Motor neuron (in vitro differentiated cells): ENCODE data around the gene ZNF865. TPM values are rescaled to one million over a fixed set of nuclear protein-coding genes. Genes with fewer than 3 reads are reported as not detected.
A peak's percentile ranks its signal among the peaks of the same experiment; 100 is the strongest.

Experiments
- ATAC-seq, 8 experiments: fragments of 200-7000 bp; cut with Tn5 transposase; replicated peaks in 6 of 8; 2 replicates each; pipeline ENCODE4 v1.8.0; 2021; ENCODE audit warnings: mild to moderate bottlenecking in 8 of 8, moderate library complexity in 8 of 8
- H3K27ac ChIP-seq, 2 donors: fragments of 250-450 bp; sonication (Bioruptor Pico); 2 replicates each; pipeline ENCODE4 v1.9.0; 2021; ENCODE audit warnings: antibody characterized with exemption in 2 of 2, mild to moderate bottlenecking in 2 of 2, moderate library complexity in 1 of 2
- H3K4me1 ChIP-seq, 2 donors: fragments of 250-450 bp; sonication (Bioruptor Pico); replicated peaks in 1 of 2; 2 replicates each; pipeline ENCODE4 v1.6.1; 2021; ENCODE audit warnings: antibody characterized with exemption in 2 of 2, mild to moderate bottlenecking in 2 of 2, moderate library complexity in 1 of 2
- H3K4me3 ChIP-seq, 5 donors: fragments of 250-450 bp; sonication (Bioruptor Pico); 2 replicates each; pipeline ENCODE4 v1.9.0; 2021; ENCODE audit warnings: antibody characterized with exemption in 5 of 5, mild to moderate bottlenecking in 5 of 5, moderate library complexity in 4 of 5
- WGBS, 10 experiments: fragments of 450-650 bp; shearing (Covaris generic); methylation state at CpG; one replicate each; pipeline ENCODE4 v1.0.0; 2022; 5-methylcytosine and 5-hydroxymethylcytosine counted together
- in situ Hi-C, 9 experiments: fragments of 400-800 bp; cut with MboI; loops; one replicate each; pipeline ENCODE4 v1.15.0; 2021; ENCODE audit warnings: low sequenced_read_pairs in 9 of 9, low pct_unique_long_range_greater_than_20kb in 2 of 9; ENCODE audit not compliant: unreplicated experiment in 9 of 9
- total RNA-seq, 8 experiments: library from RNA; unstranded; fragments of 300-600 nt; gene quantifications; 2 replicates each; pipeline versions ENCODE4 v1.2.3 to v1.2.4, GENCODE V29; 2022

ZNF865 gene
- total RNA-seq, 8 experiments from 2014 or later = 0.87 to 6.9 (median 3.5) TPM

DNA sequence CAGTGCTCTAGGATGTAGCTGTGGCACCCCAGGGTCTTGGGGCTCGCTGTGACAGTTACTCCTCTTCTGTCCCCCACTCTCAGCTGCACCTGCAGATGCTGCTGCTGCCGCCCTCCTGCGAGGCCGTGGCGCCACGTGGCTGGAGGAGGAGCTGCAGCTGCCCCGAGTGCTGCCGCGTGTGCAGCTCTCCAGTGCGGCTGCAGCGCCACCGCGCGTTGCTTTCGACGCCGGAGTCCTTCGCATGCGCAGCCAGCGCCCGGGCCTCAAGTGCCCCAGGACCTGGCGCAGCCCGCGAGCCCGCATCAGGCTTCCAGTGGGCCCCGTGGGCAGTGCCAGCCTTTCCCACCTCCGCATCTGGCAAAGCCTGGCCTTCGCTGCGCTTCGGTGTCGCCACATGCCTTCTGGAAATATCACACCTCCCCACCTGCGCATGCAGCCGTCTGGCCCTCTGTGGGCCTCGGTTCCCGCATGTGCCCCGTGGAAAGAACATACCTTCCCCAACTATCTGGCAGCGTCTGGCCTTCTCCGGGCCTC is 34.7 kb downstream of the ZNF865 start:
- peaks cover 29% of the 10 kb centered on the region in 2 donors for H3K4me1 ChIP-seq
- H3K27ac ChIP-seq = peak overlapping the region; percentile 88 to 95
- in situ Hi-C loops = loop anchor here in 3 of 9 experiments (25.0 kb wide), 1 partner anchor 503 kb away; the partner anchor contains the start of gene TNNT1 (in 3 of the 3)
- WGBS, 10 experiments = 14 to 86% (median 52%) methylated on average over 1 to 17 of the region's 38 CpGs; no CpG with 5 or more reads in 4 of the 10 experiments
- ATAC-seq = peak in 5 of 8 experiments; percentile 9 to 34 (median 14)
- peak overlapping the region; percentile 81 to 99 (median 97) for H3K4me3 ChIP-seq

DNA sequence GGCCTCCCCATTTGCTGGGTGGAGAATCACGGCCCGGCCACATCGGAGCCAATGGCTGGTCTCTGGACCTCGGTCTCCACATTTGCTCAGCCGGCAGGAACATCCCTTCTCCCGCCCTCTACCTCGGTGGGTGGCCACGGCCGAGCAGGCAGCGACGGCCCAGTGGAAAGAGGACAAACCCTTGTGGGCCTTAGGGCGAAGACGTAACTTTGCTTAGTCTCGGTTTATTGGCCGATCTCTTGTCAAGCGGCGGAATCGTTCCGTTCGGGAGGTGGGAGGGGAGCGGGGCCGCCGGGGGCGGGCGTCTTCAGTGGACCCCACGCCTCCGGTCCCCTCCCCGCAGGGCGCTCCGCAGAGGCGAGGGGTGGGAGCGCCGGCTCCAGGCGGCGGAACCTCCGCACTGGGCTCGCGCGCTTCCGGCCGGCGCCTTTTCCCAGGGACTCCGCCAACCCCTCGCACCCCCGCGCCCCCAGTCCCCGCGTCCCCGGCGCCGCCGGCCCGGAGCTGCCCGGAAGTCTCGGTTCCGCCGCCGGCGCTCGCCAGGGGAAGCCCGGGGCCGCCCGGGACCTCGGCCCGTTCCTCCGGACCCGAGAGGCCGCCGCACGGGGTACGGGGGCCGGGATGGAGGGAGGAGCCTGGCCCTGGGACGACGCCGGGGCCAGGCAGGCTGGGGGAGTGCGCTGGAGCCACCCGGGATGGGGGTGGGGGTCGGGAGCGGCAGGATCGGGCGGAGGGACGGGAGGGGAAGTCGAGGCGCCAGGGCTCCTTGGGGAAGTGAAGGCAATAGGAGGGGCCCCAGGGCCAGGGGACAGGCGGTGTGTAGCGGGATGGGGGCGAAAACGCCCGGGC is 35.4 kb downstream of the ZNF865 start, which contains the start of gene ZNF580:
Gene ZNF580, plus strand, starts transcription at position 426 of the 849 bp plus-strand sequence. CDS start 1,507 bp downstream, outside the sequence.
- peak; percentile 40 to 75 (median 66) for ATAC-seq
- 0 to 7% (median 3%) methylated on average over 1 to 5 of the region's 89 CpGs; no CpG with 5 or more reads in 6 of the 10 experiments for WGBS, 10 experiments
- Histone ChIP-seq H3K4me1 (peaks cover 25 to 27% of the 10 kb centered on the region in 2 donors), H3K4me3 (peak within 1 kb of the TSS; percentile 81 to 99 (median 97)), H3K27ac (peak within 1 kb of the TSS; percentile 88 to 95)
- in situ Hi-C loops = loop anchor here in 3 of 9 experiments (25.0 kb wide), 1 partner anchor 504 kb away; the partner anchor contains the start of gene TNNT1 (in 3 of the 3)

DNA sequence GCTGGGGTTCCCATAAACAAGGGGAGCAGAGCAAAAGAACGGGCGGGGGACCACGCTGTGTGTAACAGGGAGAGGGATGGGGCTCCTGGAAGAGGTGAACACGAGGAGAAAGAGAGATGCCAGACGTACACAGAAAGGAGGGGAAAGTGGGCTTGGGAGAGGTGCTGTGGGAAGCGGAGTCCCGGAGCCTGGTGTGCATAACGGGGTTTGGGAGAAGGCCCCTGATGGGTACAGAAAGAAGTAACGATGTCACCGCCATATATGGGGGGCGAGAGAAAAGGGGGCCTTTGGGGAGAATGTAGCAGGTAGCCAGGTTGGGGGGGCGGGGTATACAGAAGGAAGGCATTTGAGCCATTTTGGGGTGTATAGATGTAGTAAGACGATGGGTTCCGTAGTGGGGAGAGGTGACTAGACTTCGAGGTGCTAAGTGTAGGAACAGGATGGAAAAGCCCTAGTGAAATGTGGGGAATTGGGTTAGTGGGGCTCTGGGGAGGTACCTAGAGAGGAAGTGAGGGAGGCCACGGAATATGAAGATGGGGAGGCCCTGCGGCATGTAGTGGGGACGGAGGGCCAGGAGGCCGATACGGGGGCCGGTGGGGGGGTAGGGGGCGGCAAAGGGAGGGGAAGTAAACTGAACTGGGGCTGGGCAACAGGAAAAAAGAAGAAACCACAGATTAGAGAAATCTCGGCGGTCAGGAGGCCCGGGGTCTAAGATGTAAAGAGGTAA is 36.1 kb downstream of the ZNF865 start:
- peak overlapping the region; percentile 88 to 95 for H3K27ac ChIP-seq
- H3K4me3 ChIP-seq = peak overlapping the region; percentile 81 to 99 (median 97)
- in situ Hi-C loops = loop anchor here in 3 of 9 experiments (25.0 kb wide), 1 partner anchor 504 kb away; the partner anchor contains the start of gene TNNT1 (in 3 of the 3)
- 0 to 8% methylated on average over 1 to 4 of the region's 25 CpGs; no CpG with 5 or more reads in 8 of the 10 experiments for WGBS, 10 experiments
- peak; percentile 0 to 13 (median 6) for ATAC-seq
- peaks cover 20 to 21% of the 10 kb centered on the region in 2 donors for H3K4me1 ChIP-seq

DNA sequence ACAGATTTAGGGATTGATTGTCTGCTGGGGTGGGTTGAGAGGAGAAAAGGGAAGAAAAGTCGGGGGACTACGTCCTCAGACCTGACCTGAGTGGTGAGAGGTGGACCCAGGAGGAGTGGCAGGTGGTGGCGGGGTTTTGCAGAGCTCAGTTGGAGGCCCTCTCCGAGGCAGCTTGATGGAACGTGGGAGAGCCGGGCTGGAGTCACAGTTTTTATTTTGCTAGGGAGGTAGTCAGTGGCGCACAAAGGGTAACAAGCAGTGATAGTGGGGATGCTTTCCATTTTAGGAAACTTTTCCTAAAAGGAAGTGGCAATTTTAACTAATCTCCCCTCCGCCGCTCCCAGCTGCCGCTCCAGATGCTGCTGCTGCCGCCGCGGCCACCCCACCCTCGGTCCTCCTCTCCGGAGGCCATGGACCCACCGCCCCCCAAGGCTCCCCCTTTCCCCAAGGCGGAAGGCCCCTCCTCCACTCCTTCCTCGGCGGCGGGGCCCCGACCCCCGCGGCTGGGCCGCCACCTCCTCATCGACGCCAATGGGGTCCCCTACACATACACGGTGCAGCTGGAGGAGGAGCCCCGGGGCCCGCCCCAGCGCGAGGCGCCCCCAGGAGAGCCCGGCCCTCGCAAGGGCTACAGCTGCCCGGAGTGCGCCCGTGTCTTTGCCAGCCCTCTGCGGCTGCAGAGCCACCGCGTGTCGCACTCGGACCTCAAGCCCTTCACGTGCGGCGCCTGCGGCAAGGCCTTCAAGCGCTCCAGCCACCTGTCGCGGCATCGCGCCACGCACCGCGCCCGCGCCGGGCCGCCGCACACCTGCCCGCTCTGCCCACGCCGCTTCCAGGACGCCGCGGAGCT is 36.9 kb downstream of the ZNF865 start:
- Histone ChIP-seq H3K4me1 (peaks cover 20 to 26% of the 10 kb centered on the region in 2 donors), H3K27ac (peak overlapping the region; percentile 38 to 90), H3K4me3 (peak overlapping the region; percentile 81 to 99 (median 97))
- peak in 5 of 8 experiments; percentile 1 to 15 (median 6) for ATAC-seq
- in situ Hi-C loops = loop anchor here in 3 of 9 experiments (25.0 kb wide), 1 partner anchor 505 kb away; the partner anchor contains the start of gene TNNT1 (in 3 of the 3)
- WGBS, 10 experiments = 0 to 21% (median 0%) methylated on average over 1 to 10 of the region's 65 CpGs; no CpG with 5 or more reads in 5 of the 10 experiments

DNA sequence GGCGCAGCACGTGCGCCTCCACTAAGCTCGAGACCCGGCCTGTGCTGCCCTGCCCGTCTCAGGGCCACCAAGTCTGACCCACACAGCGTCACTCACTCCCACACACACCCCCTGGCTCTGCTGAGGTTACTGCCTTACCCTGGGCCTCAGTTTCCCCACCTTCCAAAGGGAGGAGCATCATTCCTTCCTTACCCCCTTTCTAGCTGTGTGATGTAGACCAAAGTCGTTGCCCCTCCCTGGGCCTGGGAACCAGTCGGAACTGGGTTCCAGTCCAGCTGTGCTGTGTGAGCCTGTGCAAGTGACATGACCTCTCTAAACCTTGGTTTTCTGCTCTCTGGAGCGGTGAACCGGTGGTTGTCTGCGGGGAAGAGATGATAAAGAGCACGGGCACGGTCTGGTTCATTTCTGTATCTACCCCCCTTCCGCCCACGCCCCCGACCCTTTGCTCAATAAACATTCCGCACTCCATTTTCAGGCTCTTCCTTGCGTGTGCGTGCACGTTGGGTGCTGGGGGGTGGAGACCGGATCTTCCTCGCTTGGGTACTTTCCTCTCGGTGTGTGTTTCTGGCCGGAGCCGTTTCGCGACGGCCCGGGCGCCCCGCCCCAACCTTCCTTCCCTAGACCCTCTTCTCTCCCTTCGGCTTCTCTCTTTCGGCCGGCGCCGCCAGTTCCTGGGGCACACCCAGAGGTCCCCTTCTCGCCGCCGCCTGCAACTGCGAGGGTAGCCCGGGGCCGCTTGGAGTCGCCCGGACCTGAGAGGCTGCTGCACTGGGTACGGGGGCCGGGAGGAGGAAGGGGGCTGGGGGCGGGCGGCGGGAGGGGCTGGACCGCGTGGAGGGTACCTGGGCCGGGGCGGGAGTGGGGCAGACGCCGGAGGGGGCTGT is 37.8 kb downstream of the ZNF865 start, which contains the start of gene ZNF581:
Gene ZNF581, plus strand, starts transcription at position 647 of the 884 bp plus-strand sequence. CDS start 923 bp downstream, outside the sequence.
- Histone ChIP-seq H3K4me1 (peaks cover 20 to 28% of the 10 kb centered on the region in 2 donors), H3K4me3 (peak within 1 kb of the TSS; percentile 81 to 99 (median 97))
- in situ Hi-C loops = loop anchor here in 3 of 9 experiments (25.0 kb wide), 1 partner anchor 506 kb away; the partner anchor contains the start of gene TNNT1 (in 3 of the 3)

DNA sequence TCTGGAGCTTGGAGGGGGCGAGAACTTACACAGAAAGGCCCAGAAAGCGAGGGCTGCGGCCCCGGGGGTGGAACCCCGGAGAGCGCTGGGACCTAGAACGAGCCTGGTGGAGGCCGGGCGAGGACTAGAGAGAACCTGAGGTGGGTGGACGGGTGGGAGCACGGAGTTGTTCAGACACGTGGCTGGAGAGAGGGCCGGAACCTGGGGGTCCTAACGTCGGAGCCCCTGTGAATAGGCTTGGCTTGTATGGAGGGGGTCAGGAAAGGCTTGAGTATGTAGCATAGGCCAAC is 38.4 kb downstream of the ZNF865 start:
- Histone ChIP-seq H3K27ac (peak overlapping the region; percentile 38 to 90), H3K4me3 (peak overlapping the region; percentile 81 to 99 (median 97)), H3K4me1 (peaks cover 21 to 28% of the 10 kb centered on the region in 2 donors)
- in situ Hi-C loops = loop anchor here in 3 of 9 experiments (25.0 kb wide), 1 partner anchor 507 kb away; the partner anchor contains the start of gene TNNT1 (in 3 of the 3)
- peak; percentile 0 to 5 (median 0) for ATAC-seq
- no CpG with 5 or more reads among the region's 15 CpGs for WGBS, 10 experiments

More for the DNA sequence above, 37.8 kb downstream of the ZNF865 start, which contains the start of gene ZNF581:
- ATAC-seq = peak; percentile 10 to 44 (median 32)
- WGBS, 10 experiments = 0 to 12% (median 1%) methylated on average over 2 to 17 of the region's 56 CpGs; no CpG with 5 or more reads in 4 of the 10 experiments
- H3K27ac ChIP-seq = peak within 1 kb of the TSS; percentile 38 to 90

DNA sequence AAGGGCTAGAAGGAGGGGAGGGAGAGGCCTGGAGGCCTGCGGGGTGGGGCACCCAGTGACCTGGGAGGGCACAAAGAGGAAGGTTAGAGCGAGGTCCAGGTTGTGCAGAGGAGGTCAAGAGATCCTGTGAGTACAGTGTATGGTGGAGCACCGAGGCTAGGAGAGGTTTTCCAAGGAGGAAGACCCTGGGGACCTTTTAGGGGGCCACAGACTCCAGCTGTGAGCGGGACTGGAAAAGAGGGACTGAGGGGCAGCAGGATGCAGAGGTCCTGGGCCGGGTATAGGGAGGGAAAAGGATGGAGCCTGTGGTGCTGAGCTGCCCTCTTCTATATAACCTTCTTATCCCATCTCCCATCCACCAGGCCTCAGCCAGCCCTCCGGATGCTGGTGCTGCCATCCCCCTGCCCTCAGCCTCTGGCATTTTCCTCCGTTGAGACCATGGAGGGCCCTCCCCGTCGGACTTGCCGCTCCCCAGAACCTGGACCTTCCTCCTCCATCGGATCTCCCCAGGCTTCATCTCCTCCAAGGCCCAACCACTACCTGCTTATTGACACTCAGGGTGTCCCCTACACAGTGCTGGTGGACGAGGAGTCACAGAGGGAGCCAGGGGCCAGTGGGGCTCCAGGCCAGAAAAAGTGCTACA is 38.9 kb downstream of the ZNF865 start:
- Histone ChIP-seq H3K27ac (peak overlapping the region; percentile 38 to 90), H3K4me1 (peaks cover 25 to 32% of the 10 kb centered on the region in 2 donors), H3K4me3 (peak overlapping the region; percentile 81 to 99 (median 97))
- ATAC-seq = no peak
- in situ Hi-C loops = loop anchor here in 3 of 9 experiments (25.0 kb wide), 1 partner anchor 507 kb away; the partner anchor contains the start of gene TNNT1 (in 3 of the 3)
- 17 to 100% (median 78%) methylated on average over 1 to 6 of the region's 12 CpGs; no CpG with 5 or more reads in 3 of the 10 experiments for WGBS, 10 experiments

DNA sequence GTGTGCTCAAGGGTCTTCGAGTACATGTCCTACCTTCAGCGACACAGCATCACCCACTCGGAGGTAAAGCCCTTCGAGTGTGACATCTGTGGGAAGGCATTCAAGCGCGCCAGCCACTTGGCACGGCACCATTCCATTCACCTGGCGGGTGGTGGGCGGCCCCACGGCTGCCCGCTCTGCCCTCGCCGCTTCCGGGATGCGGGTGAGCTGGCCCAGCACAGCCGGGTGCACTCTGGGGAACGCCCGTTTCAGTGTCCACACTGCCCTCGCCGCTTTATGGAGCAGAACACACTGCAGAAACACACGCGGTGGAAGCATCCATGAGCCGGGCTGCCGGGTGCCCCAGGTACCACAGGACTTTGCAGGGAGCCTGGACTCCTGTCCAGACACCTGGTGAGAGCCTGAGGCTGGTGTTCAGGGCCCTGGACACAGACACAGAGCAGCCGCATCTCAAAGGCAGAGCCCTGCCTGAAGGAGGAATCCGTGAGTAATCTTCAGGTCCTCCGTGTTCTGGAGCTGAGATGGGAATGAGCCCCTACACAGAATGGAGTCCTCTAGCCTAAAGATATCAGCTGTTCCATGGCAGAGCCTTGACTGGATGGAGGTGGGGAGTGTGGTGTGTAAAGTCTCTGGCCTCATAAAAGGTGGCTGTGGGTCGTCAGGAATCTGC is 39.5 kb downstream of the ZNF865 start:
- no peak for ATAC-seq
- H3K4me3 ChIP-seq = peak overlapping the region in 2 of 5 donors; percentile 81 to 99
- WGBS, 10 experiments = 78 to 100% (median 94%) methylated on average over 1 to 13 of the region's 28 CpGs; no CpG with 5 or more reads in 6 of the 10 experiments
- in situ Hi-C loops = loop anchor here in 3 of 9 experiments (25.0 kb wide), 1 partner anchor 508 kb away; the partner anchor contains the start of gene TNNT1 (in 3 of the 3)
- H3K4me1 ChIP-seq = peaks cover 24 to 29% of the 10 kb centered on the region in 2 donors
- no peak overlapping the region for H3K27ac ChIP-seq

DNA sequence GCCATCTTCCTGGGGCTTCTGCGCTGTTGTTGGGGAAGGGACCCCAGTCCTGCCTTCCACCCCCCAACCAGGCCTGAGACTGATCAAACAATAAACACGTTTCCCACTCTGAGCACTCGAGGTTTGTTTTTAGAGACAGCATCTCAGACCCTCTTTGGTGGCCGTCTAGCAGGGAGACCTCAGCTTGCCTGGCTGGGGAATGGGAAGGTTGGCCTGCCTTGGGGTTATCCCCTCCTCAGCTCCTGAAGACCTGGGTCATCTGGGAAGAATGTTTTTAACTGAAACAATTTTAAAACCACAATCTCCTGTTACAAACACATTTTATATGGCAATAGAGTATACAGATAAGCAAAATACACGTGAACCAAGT is 40.0 kb downstream of the ZNF865 start:
- WGBS, 10 experiments = 77 to 100% (median 85%) methylated on average over 1 to 4 of the region's 5 CpGs; no CpG with 5 or more reads in 3 of the 10 experiments
- H3K4me1 ChIP-seq = peaks cover 20 to 24% of the 10 kb centered on the region in 2 donors
- H3K4me3 ChIP-seq = no peak overlapping the region
- in situ Hi-C loops = loop anchor here in 3 of 9 experiments (25.0 kb wide), 1 partner anchor 508 kb away; the partner anchor contains the start of gene TNNT1 (in 3 of the 3)
- no peak for ATAC-seq
- no peak overlapping the region for H3K27ac ChIP-seq
